RPMI8226 (cell line): Measurements from ENCODE around the gene GULP1.
"Not testable (repeated sequence)": the region's sequence is repeated elsewhere in the genome, so short reads cannot be mapped to it uniquely, and the experiment has no call there.

Experiments used
- DNase-seq: peaks from one replicate; pipeline ENCODE4 v3.0.0-alpha.2; 2015

GULP1 gene

GRCh38 chr2:188435115-188435514 is 143.4 kb downstream of the GULP1 start:
- DNase-seq = no peak

GRCh38 chr2:188437537-188437936 is 145.9 kb downstream of the GULP1 start:
- no peak for DNase-seq

- no peak for DNase-seq
Observed at GRCh38 chr2:188439986-188440385, 148.3 kb downstream of the GULP1 start.

GRCh38 chr2:188440849-188441248 is 149.2 kb downstream of the GULP1 start:
- no peak for DNase-seq

DNA sequence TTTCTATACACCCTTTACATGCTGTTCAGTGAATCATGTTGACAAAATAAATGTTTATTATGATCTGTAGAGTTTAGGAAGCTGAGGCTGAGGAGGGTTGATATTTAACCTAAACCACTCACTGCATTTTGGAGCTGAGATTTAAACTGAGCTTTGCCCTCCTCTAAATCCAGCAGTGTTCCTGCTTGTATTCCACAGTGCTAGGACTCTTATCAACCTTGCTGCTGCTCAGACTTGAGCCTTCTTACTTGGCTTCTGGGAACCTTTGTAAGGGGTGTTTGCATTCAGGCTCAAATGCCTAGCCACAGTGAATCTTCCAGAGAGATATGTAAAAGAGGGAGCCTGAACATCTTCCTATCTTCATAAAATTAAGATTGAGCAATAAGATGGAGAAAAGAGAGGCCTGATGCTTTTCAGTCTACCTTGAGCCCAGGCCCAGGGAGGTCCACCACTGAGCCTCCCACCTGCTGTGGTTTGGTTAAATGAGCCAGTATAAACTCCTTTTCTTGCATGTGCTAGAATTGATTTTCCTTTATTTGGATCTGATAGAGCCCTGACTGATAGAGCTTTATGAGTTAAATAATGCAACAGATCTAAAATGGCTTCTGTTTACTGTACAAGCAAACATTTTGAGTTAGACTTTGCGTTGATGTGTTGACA is 149.7 kb downstream of the GULP1 start:
- no peak for DNase-seq

GRCh38 chr2:188443207-188443606 is 151.5 kb downstream of the GULP1 start:
- DNase-seq = no peak

- no peak for DNase-seq
Observed at GRCh38 chr2:188444106-188444835, 152.6 kb downstream of the GULP1 start.

GRCh38 chr2:188449561-188449960 is 157.9 kb downstream of the GULP1 start:
- DNase-seq = no peak

DNA sequence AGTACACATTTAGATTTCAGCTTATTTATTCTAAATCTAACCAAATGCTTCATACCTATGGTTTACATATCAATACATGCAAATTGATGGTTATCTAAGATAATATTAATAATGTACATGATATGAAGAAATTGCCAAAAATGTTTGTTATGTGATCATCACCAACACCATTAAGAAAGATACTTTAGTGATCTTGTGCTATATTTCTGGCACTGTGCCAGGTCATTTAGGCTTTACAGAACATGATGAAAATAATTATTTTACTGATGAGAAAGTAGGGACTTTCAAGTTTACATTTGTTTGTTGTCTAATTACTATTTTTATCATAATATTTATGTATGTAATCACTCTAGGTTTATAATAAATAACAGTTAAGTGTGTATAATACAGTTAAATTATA is 158.3 kb downstream of the GULP1 start:
- DNase-seq = peak; percentile 12

DNA sequence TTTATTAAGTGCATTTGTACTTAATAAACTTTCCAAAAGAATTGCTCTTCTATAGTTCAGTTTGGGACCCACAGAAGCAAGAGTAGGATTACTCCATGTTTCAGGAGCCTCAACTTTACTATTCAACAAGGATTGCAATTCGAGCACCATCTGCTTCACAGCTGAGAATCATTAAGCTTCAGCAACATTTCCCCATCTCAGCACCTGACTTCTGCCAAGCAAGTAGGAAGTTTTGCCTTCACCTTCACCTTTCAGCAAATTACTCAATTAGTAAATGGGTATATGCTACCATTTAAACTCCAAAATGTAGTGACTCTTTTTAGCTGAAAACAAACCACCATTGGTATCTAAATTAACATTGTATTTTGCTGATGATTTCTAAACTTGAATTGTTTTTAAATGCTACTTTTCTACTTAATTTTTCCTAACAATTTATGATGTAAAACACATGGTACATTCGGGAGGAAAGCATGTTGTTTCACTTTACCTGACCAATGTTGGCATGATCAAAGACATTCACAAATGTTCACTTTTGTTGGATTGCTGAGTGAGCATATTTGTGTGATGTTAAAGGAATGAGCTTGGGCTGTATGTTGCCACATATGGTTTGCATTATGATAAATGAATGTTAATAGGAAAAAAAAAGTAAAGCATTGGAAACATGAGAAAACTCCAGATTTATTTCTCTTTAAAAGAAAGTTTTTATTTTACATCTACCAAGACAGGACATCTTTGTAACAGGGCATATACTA is 159.2 kb downstream of the GULP1 start:
- DNase-seq = peak; percentile 10

DNA sequence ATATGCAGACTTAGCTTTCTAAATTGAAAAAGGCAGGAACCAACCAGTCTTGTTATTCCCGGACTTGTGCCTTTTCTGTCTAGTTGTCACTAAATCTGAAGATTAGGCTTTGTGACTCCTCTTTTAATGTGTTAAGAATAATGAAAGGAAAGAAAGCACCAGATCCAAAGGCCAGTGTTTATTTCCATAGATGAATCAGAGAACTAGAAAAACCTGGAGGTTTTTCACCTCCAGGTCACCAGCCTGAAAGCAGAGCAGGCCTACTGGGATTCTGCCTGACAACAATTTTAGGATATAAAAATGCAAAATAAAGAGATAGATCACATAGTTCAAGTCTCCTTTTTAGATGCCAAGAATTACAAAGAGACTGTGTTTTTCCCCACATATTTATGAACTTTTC is 160.4 kb downstream of the GULP1 start:
- DNase-seq = no peak

DNA sequence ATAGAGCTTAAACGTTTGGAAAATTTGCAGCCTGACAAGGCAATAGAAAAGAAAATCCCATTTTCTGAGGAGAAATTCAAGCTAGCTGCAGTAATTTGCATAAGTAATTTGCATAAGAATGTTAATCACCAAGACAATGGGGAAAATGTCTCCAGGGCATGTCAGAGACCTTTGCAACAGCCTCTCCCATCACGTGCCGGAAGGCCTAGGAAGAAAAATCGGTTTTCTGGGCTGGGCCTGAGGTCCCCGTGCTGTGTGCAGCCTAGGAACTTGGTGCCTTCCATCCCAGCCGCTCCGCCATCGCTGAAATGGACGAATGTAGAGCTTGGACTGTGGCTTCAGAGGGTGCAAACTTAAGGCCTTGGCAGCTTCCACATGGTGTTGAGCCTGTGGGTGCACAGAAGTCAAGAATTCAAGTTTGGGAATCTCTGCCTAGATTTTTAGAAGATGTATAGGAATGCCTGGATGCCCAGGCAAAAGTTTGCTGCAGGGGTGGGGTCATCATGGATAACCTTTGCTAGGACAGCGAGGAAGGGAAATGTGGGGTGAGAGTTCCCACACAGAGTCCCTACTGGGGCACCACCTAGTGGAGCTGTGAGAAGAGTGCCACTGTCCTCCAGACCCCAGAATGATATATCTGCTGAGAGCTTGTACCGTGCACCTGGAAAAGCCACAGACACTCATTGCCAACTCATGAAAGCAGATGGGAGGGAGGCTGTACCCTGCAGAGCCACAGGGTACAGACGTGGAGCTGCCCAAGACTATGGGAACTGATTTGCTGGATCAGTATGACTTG is 164.6 kb downstream of the GULP1 start:
- peak; percentile 11 for DNase-seq

DNA sequence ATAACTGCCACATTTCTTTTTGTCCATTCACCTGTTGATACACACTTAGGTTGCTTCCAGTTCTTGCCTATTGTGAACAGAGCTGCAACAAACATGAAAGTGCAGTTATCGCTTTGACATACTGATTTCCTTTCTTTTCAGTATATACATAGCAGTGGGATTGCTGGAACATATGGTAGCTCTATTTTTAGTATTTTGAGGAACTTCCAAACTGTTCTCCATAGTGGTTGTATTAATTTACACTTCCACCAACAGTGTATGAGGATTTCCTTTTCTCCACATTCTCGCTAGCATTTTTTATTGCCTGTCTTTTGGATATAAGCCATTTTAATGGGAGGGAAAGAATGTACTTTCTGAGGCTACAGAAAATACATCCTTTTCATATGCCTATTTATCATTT is 167.4 kb downstream of the GULP1 start:
- DNase-seq = no peak

- DNase-seq = not testable (repeated sequence)
Observed at GRCh38 chr2:188466078-188466477, 174.4 kb downstream of the GULP1 start.

DNA sequence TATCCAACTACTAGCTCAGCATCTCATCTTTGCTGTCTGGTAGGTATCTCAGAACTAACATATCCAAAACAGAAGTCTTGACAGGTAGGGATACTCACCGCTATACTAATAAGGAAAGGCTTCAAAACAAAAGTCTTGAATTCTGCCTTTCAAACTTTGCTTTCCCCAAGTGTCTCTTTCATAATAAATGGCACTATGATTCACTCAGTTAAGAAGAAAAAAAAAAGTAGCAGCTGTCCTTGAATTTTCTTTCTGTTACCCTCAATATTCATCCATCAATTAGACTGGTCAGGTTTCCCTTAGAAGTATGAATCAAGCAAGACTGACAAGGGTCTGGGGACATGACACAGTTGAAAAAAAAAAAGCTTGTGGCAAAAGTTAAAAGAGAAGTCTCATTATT is 175.1 kb downstream of the GULP1 start:
- DNase-seq = no peak

GRCh38 chr2:188471166-188471565 is 179.5 kb downstream of the GULP1 start:
- no peak for DNase-seq

GRCh38 chr2:188473306-188473705 is 181.6 kb downstream of the GULP1 start:
- no peak for DNase-seq

GRCh38 chr2:188474316-188474715 is 182.6 kb downstream of the GULP1 start:
- DNase-seq = no peak

- no peak for DNase-seq
Observed at GRCh38 chr2:188475945-188476344, 184.3 kb downstream of the GULP1 start.

DNA sequence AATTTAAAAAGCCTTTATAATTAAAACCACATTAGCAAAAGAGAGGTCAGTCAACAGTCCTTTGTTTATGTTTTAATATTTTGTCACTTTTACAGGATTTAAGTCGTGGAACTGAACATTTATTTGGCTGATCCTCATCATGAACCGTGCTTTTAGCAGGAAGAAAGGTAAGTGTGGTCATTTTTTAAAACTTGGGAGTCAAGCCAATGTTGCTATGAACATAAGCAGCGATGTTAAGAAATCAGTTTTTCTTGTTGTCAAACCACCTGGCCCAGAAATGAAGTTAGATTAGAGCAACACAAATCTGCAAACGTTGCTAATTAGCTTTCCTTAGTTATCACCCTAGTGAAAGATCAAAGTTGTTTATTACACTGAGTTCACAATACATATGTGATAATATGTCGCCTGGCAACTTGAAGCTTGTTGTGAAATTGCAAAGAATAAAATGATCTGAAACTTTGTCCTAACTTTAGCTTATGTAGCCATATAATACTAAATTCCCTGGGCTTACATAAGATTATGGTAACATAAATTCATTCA is 186.0 kb downstream of the GULP1 start:
- DNase-seq = no peak

GRCh38 chr2:188478724-188479123 is 187.1 kb downstream of the GULP1 start:
- DNase-seq = no peak

GRCh38 chr2:188481474-188481873 is 189.8 kb downstream of the GULP1 start:
- DNase-seq = no peak

GRCh38 chr2:188485496-188485895 is 193.8 kb downstream of the GULP1 start:
- DNase-seq = no peak
